ENCODE data around the gene IL27RA.

DNA sequence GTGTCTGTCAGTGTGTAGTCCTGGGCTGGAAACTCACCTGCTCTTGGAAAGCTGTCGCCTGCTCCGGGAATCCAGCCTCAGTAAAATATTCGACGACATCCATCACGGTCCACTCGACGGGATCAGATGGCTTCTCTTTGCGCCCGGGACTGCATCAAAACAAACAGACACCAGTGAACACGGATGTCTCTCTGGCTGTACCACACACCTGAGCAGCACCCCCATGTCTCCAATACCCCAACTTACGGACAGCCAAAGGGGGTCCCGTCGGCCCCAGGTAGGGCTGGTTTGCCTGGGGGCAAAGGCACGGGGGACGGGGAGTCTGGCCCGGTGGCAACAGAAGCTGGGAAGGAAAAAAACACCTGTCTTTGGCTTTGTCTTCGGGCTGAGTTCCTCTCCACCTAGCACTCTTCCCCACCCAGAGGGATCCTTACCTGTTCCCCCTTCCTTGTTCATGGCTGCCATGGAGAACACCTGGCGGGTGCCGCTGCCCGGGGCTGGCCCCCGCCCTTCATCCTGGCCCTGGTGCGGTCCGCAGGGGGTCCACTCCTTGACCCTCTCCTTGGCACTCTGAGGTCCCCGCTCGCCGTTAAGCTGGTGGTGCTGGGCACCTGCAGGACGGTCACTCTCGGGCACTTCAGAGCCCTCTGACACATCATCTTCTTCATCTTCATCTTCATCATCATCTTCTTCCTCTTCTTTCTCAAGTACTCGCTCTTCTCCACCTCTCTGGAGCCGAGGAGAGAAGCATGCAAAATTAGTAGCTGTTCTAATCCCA, 57.3 kb downstream of the IL27RA start:
- TF ChIP-seq, protein P1, sequence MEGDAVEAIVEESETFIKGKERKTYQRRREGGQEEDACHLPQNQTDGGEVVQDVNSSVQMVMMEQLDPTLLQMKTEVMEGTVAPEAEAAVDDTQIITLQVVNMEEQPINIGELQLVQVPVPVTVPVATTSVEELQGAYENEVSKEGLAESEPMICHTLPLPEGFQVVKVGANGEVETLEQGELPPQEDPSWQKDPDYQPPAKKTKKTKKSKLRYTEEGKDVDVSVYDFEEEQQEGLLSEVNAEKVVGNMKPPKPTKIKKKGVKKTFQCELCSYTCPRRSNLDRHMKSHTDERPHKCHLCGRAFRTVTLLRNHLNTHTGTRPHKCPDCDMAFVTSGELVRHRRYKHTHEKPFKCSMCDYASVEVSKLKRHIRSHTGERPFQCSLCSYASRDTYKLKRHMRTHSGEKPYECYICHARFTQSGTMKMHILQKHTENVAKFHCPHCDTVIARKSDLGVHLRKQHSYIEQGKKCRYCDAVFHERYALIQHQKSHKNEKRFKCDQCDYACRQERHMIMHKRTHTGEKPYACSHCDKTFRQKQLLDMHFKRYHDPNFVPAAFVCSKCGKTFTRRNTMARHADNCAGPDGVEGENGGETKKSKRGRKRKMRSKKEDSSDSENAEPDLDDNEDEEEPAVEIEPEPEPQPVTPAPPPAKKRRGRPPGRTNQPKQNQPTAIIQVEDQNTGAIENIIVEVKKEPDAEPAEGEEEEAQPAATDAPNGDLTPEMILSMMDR (IDR thresholded peaks at IDR 0.05) = no peak
- no peak for TF ChIP-seq SIN3A (IDR thresholded peaks at IDR 0.05; ENCODE audit: borderline replicate concordance, insufficient read depth, low read depth, low read length)

All from Panc1 (cell line).